Measurements from ENCODE around the gene CCDC196. TPM values are rescaled to one million over a fixed set of nuclear protein-coding genes. Genes with fewer than 3 reads are reported as not detected.

The CCDC196 gene
- total RNA-seq, 1 experiment from 2014 or later: not detected

DNA sequence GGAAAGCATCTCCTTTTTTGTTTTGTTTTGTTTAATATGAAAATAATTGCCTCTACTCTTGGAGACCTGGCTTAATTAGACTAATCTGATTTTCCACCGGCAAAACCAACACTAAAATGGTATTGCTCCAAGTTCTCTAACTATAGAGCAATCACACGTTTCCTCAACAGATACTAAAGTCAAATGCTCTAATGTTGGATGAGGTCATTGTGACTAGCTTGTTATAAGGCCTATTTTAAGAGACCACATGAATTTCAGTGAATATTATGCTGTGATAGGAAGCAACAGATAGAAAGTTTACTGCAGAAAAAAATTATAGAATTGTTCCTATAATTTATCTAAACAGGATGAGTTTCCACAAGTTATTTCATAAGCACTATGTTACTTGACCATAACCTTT, 3.3 kb upstream of the CCDC196 start:
- no peak overlapping the region for H4K91ac ChIP-seq (ENCODE audit: insufficient read length, low read depth, low read length)
- no CpG with 5 or more reads among the region's 2 CpGs for WGBS (ENCODE audit: extremely low coverage, insufficient read length, low lambda C conversion rate)

More for the DNA sequence above, 3.3 kb upstream of the CCDC196 start:
- no peak overlapping the region for H2AFZ ChIP-seq (ENCODE audit: low read length)
- DNase-seq: no peak
- no peak overlapping the region for H4K5ac ChIP-seq (ENCODE audit: insufficient read length, low read depth, low read length)
- Mint-ChIP-seq H3K36me3 (ENCODE audit: insufficient read depth in 1 of 3, low read depth in 3 of 3) (no peaks in the 10 kb centered on the region), H3K4me1 (no peaks in the 10 kb centered on the region), H3K9me3 (no peaks in the 10 kb centered on the region), H3K4me3 (no peak overlapping the region), H3K27ac (no peak overlapping the region), H3K27me3 (ENCODE audit: low read depth) (no peaks in the 10 kb centered on the region; the same call in 1 of the 2 replicates)
- H3K18ac ChIP-seq (ENCODE audit: insufficient read length, low read depth, low read length): no peak overlapping the region
- H3K27me3 ChIP-seq (ENCODE audit: insufficient read depth, low read length): no peaks in the 10 kb centered on the region
- H3K79me1 ChIP-seq (ENCODE audit: insufficient read depth, low read depth, low read length, poor library complexity, severe bottlenecking): no peaks in the 10 kb centered on the region
- no peak overlapping the region for H2AK5ac ChIP-seq (ENCODE audit: insufficient read length, low read length)
- no peak overlapping the region for H3T11ph ChIP-seq (ENCODE audit: low read length)
- H2BK12ac ChIP-seq (ENCODE audit: insufficient read length, low read depth, low read length): no peak overlapping the region
- H3K9ac ChIP-seq (ENCODE audit: extremely low read depth, insufficient read length, low read length): no peak overlapping the region
- no peak overlapping the region for H3K27ac ChIP-seq (ENCODE audit: insufficient read length, low read depth, low read length)
- no peaks in the 10 kb centered on the region for H3K4me1 ChIP-seq (ENCODE audit: insufficient read depth, low read length)
- no peaks in the 10 kb centered on the region for H3K79me2 ChIP-seq (ENCODE audit: insufficient read depth, low read length)
- H2BK120ac ChIP-seq (ENCODE audit: low read depth, low read length, poor library complexity, severe bottlenecking): no peak overlapping the region
- no peak overlapping the region for H2BK5ac ChIP-seq (ENCODE audit: insufficient read length, low read length)
- H3K56ac ChIP-seq (ENCODE audit: insufficient read length, low read depth, low read length): no peak overlapping the region
- no peak overlapping the region for H2BK15ac ChIP-seq (ENCODE audit: low read depth, low read length)
- no peak overlapping the region for H3K4me2 ChIP-seq (ENCODE audit: insufficient read depth, insufficient read length, low read length)
- no peak overlapping the region for H3K23ac ChIP-seq (ENCODE audit: insufficient read length, low read depth, low read length)
- H3K14ac ChIP-seq (ENCODE audit: insufficient read depth, low read length): no peak overlapping the region
- no peak overlapping the region for H3K4ac ChIP-seq (ENCODE audit: low read depth, low read length)
- H2BK20ac ChIP-seq (ENCODE audit: low read depth, low read length, poor library complexity, severe bottlenecking): no peak overlapping the region
- H4K8ac ChIP-seq (replicated peaks; ENCODE audit: insufficient read length, low read depth, low read length): no peak overlapping the region
- no peaks in the 10 kb centered on the region for H3K9me3 ChIP-seq (ENCODE audit: control insufficient read depth, low read depth, low read length)
- no peaks in the 10 kb centered on the region for H4K20me1 ChIP-seq (ENCODE audit: control insufficient read depth, insufficient read depth, insufficient read length)
- no peak for TF ChIP-seq CTCF (conservative IDR thresholded peaks at IDR 0.05)
- no peaks in the 10 kb centered on the region for H3K23me2 ChIP-seq (ENCODE audit: insufficient read length, low read depth, low read length, poor library complexity, severe bottlenecking)

Data from H9 (cell line).